ENCODE measurements around the gene ASTE1.
"Not testable (repeated sequence)": the region's sequence is repeated elsewhere in the genome, so short reads cannot be mapped to it uniquely, and the experiment has no call there.

ASTE1 gene

GRCh38 chr3:130974201-130974600 is 52.4 kb downstream of the ASTE1 start:
- no peak overlapping the region for H3K4me3 ChIP-seq (ENCODE audit: low read depth, low read length)
- no peak for TF ChIP-seq CTCF (IDR thresholded peaks at IDR 0.05; ENCODE audit: control insufficient read depth, extremely low read depth, insufficient read depth)
- DNase-seq (ENCODE audit: low read depth), result no peak

DNA sequence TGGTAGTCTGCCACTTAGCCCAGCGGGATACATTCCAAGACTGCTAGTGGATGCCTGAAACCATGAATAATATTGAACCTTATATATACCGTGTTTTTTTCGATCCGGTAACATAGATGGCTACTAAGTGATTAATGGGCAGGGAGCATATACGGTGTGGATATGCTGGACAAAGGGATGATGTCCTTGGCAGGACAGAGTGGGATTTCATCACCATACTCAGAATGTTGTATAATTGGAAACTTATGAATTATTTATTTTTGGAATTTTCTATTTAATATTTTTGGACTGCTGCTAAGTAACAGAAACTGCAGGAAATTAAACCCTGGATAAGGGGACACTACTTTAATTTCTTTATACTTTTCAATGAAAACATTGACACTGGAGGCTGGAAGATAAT is 53.2 kb downstream of the ASTE1 start:
- TF ChIP-seq CTCF (IDR thresholded peaks at IDR 0.05; ENCODE audit: control insufficient read depth, extremely low read depth, insufficient read depth), result no peak
- no peak for DNase-seq (ENCODE audit: low read depth)
- H3K4me3 ChIP-seq (ENCODE audit: low read depth, low read length), result no peak overlapping the region

DNA sequence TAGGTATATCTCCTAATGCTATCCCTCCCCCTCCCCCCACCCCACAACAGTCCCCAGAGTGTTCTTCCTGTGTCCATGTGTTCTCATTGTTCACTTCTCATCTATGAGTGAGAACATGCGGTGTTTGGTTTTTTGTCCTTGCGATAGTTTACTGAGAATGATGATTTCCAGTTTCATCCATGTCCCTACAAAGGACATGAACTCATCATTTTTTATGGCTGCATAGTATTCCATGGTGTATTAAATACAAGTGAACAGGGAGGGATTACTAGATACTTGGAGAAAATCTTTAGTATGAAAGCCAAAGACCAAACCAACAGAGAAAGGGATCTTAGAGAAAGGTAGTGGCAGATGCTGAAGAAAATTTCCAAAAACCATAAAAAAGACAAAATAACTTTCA is 54.0 kb downstream of the ASTE1 start:
- H3K4me3 ChIP-seq (ENCODE audit: low read depth, low read length); DNase-seq (ENCODE audit: low read depth): not testable (repeated sequence)

- no peak for TF ChIP-seq CTCF (IDR thresholded peaks at IDR 0.05; ENCODE audit: control insufficient read depth, extremely low read depth, insufficient read depth)
- DNase-seq (ENCODE audit: low read depth), result no peak
- H3K4me3 ChIP-seq (ENCODE audit: low read depth, low read length), result no peak overlapping the region
Measured at GRCh38 chr3:130971208-130971607, 55.4 kb downstream of the ASTE1 start.

GRCh38 chr3:130969621-130970020 is 57.0 kb downstream of the ASTE1 start:
- no peak for DNase-seq (ENCODE audit: low read depth)
- TF ChIP-seq CTCF (IDR thresholded peaks at IDR 0.05; ENCODE audit: control insufficient read depth, extremely low read depth, insufficient read depth), result no peak
- no peak overlapping the region for H3K4me3 ChIP-seq (ENCODE audit: low read depth, low read length)

DNA sequence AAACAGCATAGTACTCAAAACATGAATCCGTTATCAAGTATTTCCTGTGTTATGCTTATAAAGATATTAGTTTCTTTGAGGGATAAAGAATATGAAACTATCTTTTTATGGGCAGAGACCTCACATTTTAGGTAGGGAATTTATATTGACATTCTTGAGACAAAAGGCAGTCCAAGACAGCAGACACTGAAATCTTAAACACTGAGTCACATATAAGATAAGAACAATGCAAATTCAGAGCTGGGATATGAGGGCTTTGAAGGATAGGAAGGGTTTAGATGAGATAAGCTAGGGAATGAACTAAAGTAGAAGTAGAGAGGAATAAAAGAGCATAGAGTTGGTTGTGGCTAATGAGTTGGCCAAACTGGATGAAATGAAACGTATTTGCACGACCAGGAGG is 58.4 kb downstream of the ASTE1 start:
- no peak for TF ChIP-seq CTCF (IDR thresholded peaks at IDR 0.05; ENCODE audit: control insufficient read depth, extremely low read depth, insufficient read depth)
- no peak overlapping the region for H3K4me3 ChIP-seq (ENCODE audit: low read depth, low read length)
- no peak for DNase-seq (ENCODE audit: low read depth)

- H3K4me3 ChIP-seq (ENCODE audit: low read depth, low read length), result no peak overlapping the region
- no peak for DNase-seq (ENCODE audit: low read depth)
- TF ChIP-seq CTCF (IDR thresholded peaks at IDR 0.05; ENCODE audit: control insufficient read depth, extremely low read depth, insufficient read depth), result no peak
Measured at GRCh38 chr3:130967281-130967680, 59.3 kb downstream of the ASTE1 start.

- TF ChIP-seq CTCF (IDR thresholded peaks at IDR 0.05; ENCODE audit: control insufficient read depth, extremely low read depth, insufficient read depth), result no peak
- H3K4me3 ChIP-seq (ENCODE audit: low read depth, low read length), result no peak overlapping the region
- no peak for DNase-seq (ENCODE audit: low read depth)
Measured at GRCh38 chr3:130963878-130964277, 62.7 kb downstream of the ASTE1 start.

All from LNCaP clone FGC (cell line).